OCI-LY1 (cell line): ENCODE results near the gene PTPN3.

ENCODE experiments used
- H2AFZ ChIP-seq: fragments of 200-600 bp; sonication (generic), shearing (Covaris generic); 2 replicates; pipeline ENCODE4 v1.6.0; 2014; ENCODE audit warnings: antibody characterized with exemption, mild to moderate bottlenecking, low read length
- H3F3A ChIP-seq: fragments of 200-600 bp; sonication (generic), shearing (Covaris generic); 2 replicates; pipeline ENCODE4 v1.6.0; 2014; ENCODE audit warnings: mild to moderate bottlenecking, antibody characterized with exemption, low read length, moderate library complexity; ENCODE audit not compliant: insufficient read depth
- H3K27ac ChIP-seq: fragments of 200-600 bp; sonication (generic); 2 replicates; pipeline ENCODE4 v1.5.1; 2014; ENCODE audit warnings: low read length, mixed run types, mild to moderate bottlenecking, low read depth; ENCODE audit not compliant: poor library complexity, severe bottlenecking
- H3K27me3 ChIP-seq: fragments of 200-600 bp; sonication (generic); 2 replicates; pipeline ENCODE4 v1.6.0; 2014; ENCODE audit warnings: antibody characterized with exemption, mild to moderate bottlenecking, low read length, moderate library complexity; ENCODE audit not compliant: insufficient read depth
- H3K36me3 ChIP-seq: fragments of 200-600 bp; sonication (generic); 2 replicates; pipeline ENCODE4 v1.6.1; 2014; ENCODE audit warnings: mild to moderate bottlenecking, antibody characterized with exemption, low read length, moderate library complexity, mixed read lengths; ENCODE audit not compliant: insufficient read depth
- H3K4me1 ChIP-seq: fragments of 200-600 bp; sonication (generic); 2 replicates; pipeline ENCODE4 v1.5.1; 2014; ENCODE audit warnings: mild to moderate bottlenecking, low read length, moderate library complexity; ENCODE audit not compliant: insufficient read depth, severe bottlenecking
- H3K4me2 ChIP-seq: fragments of 200-600 bp; sonication (generic), shearing (Covaris generic); 2 replicates; pipeline ENCODE4 v1.6.1; 2014; ENCODE audit warnings: low read length
- H3K4me3 ChIP-seq: fragments of 200-600 bp; sonication (generic); 2 replicates; pipeline ENCODE4 v1.5.1; 2014; ENCODE audit warnings: low read length, low read depth, mild to moderate bottlenecking, mixed read lengths; ENCODE audit not compliant: poor library complexity, severe bottlenecking
- H3K79me2 ChIP-seq: fragments of 200-600 bp; shearing (Covaris generic); 2 replicates; pipeline ENCODE4 v1.6.1; 2016; ENCODE audit warnings: mixed run types, low read length, mixed read lengths; ENCODE audit not compliant: insufficient read depth
- H3K9ac ChIP-seq: fragments of 200-600 bp; sonication (generic), shearing (Covaris generic); 2 replicates; pipeline ENCODE4 v1.6.1; 2014; ENCODE audit warnings: mild to moderate bottlenecking, low read length, mixed read lengths
- H3K9me2 ChIP-seq: fragments of 200-600 bp; sonication (generic), shearing (Covaris generic); 2 replicates; pipeline ENCODE4 v1.6.1; 2014; ENCODE audit warnings: low read depth, mild to moderate bottlenecking, low read length, mixed read lengths
- H3K9me3 ChIP-seq: fragments of 200-600 bp; shearing (Covaris generic); 2 replicates; pipeline ENCODE4 v1.6.1; 2014; ENCODE audit warnings: low read length, mixed read lengths
- H4K20me1 ChIP-seq: fragments of 200-600 bp; sonication (generic), shearing (Covaris generic); 2 replicates; pipeline ENCODE4 v1.6.0; 2016; ENCODE audit warnings: mild to moderate bottlenecking, low read length; ENCODE audit not compliant: insufficient read depth
- EZH2 ChIP-seq: fragments of 200-600 bp; sonication (generic), shearing (Covaris generic); IDR thresholded peaks from 2 replicates; pipeline ENCODE4 v1.8.0; 2017; ENCODE audit warnings: borderline replicate concordance, mixed run types, mild to moderate bottlenecking, antibody characterized with exemption, low read length, moderate library complexity, mixed read lengths
- TF ChIP-seq, protein P1 (sequence below): fragments of 200-600 bp; sonication (generic), shearing (Covaris generic); IDR thresholded peaks from 2 replicates; pipeline ENCODE4 v1.5.1; 2017; ENCODE audit warnings: mild to moderate bottlenecking, antibody characterized with exemption, low read length, moderate library complexity, mixed read lengths

PTPN3 gene

DNA sequence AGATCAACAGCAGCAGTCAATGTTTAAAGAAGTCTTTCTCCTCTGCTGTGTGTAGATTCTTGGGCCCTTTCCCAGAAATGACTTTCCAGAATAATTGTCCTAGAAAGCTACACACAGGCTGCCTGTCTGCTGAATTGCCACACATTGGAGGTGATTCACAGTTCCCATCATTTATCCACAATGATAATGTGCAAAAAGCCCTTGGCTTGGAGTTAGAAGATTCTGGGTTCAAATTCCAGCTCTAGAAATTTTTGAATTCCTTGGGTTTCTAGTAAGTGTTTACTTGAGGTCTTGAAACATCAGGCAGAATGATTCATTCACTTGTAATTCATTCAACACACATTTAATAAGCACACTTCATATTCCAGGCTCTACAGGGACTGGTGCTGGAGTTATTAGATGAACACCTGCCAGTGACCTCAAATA lies 148.7 kb downstream of the PTPN3 start:
- Histone ChIP-seq H3K27me3 (no peaks in the 10 kb centered on the region), H3F3A (no peaks in the 10 kb centered on the region), H3K9ac (no peak overlapping the region), H2AFZ (no peak overlapping the region), H3K9me3 (no peaks in the 10 kb centered on the region), H3K4me1 (no peaks in the 10 kb centered on the region), H3K4me2 (no peak overlapping the region), H4K20me1 (no peaks in the 10 kb centered on the region), H3K79me2 (no peaks in the 10 kb centered on the region), H3K27ac (no peak overlapping the region), H3K9me2 (no peaks in the 10 kb centered on the region), H3K4me3 (no peak overlapping the region), H3K36me3 (no peaks in the 10 kb centered on the region)
- TF ChIP-seq EZH2: no peak
- TF ChIP-seq, protein P1, sequence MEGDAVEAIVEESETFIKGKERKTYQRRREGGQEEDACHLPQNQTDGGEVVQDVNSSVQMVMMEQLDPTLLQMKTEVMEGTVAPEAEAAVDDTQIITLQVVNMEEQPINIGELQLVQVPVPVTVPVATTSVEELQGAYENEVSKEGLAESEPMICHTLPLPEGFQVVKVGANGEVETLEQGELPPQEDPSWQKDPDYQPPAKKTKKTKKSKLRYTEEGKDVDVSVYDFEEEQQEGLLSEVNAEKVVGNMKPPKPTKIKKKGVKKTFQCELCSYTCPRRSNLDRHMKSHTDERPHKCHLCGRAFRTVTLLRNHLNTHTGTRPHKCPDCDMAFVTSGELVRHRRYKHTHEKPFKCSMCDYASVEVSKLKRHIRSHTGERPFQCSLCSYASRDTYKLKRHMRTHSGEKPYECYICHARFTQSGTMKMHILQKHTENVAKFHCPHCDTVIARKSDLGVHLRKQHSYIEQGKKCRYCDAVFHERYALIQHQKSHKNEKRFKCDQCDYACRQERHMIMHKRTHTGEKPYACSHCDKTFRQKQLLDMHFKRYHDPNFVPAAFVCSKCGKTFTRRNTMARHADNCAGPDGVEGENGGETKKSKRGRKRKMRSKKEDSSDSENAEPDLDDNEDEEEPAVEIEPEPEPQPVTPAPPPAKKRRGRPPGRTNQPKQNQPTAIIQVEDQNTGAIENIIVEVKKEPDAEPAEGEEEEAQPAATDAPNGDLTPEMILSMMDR: no peak

DNA sequence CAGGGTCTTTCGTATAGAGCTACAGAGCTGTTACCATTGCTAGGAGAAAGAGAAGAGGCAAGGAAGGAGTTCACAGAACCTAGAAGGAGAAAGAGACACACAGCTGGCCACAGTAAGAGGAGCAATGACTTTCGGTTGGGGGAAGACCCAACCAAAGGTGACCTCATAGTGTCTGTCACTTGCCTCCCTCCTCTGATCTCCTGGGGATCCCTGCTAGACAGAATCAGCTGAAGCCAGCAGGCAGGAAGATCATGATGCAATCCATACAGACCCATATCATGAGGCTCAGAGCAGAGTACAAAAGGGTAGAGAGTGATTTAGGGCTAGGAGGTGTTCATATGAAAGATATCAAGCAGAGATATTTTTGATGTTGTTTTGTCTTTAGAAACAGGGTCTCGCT lies 151.2 kb downstream of the PTPN3 start:
- Histone ChIP-seq H3K4me3 (no peak overlapping the region), H2AFZ (no peak overlapping the region), H3K4me1 (no peaks in the 10 kb centered on the region), H3K9me2 (no peaks in the 10 kb centered on the region), H3K36me3 (no peaks in the 10 kb centered on the region), H4K20me1 (no peaks in the 10 kb centered on the region), H3K9me3 (no peaks in the 10 kb centered on the region), H3K79me2 (no peaks in the 10 kb centered on the region), H3K27ac (no peak overlapping the region), H3K4me2 (no peak overlapping the region), H3K9ac (no peak overlapping the region), H3K27me3 (no peaks in the 10 kb centered on the region), H3F3A (no peaks in the 10 kb centered on the region)
- no peak for TF ChIP-seq EZH2
- TF ChIP-seq, protein P1: no peak

DNA sequence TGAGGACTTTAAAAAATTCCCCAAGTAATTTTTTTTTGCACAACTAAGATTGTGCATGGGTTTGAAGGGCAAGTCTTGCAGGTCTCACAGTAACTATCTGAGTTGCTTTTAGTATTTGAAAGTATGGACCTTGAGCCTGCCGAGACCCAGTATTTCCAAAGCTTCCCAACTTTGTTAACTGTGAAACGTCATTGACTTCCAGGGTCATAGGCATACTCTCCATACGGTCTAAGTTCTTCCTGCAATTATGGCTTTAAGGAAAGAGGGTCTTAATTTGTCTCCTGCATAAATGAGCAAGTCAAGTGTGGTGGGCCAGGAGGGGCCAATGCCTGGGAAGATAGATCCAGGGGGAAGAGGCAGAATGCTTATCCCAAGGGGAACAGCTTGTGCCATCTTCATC lies 153.2 kb downstream of the PTPN3 start:
- TF ChIP-seq EZH2: no peak
- TF ChIP-seq, protein P1: no peak
- Histone ChIP-seq H3K36me3 (no peaks in the 10 kb centered on the region), H3K4me3 (no peak overlapping the region), H3K9ac (no peak overlapping the region), H3K4me1 (no peaks in the 10 kb centered on the region), H3K4me2 (no peak overlapping the region), H3K9me2 (no peaks in the 10 kb centered on the region), H3K27ac (no peak overlapping the region), H3K9me3 (no peaks in the 10 kb centered on the region), H4K20me1 (no peaks in the 10 kb centered on the region), H3F3A (no peaks in the 10 kb centered on the region), H2AFZ (no peak overlapping the region), H3K79me2 (no peaks in the 10 kb centered on the region), H3K27me3 (no peaks in the 10 kb centered on the region)
